Hippocampal formation (tissue), 2 donors: Measurements from ENCODE around the gene EXOC1L.

Experiments
- DNase-seq, 2 donors: peaks; one replicate each; lab custom pipeline; 2025; lab: John Stamatoyannopoulos, UW

Gene EXOC1L

GRCh38 chr4:55884093-55884850 lies 64.7 kb downstream of the EXOC1L start:
- no peak for DNase-seq

DNA sequence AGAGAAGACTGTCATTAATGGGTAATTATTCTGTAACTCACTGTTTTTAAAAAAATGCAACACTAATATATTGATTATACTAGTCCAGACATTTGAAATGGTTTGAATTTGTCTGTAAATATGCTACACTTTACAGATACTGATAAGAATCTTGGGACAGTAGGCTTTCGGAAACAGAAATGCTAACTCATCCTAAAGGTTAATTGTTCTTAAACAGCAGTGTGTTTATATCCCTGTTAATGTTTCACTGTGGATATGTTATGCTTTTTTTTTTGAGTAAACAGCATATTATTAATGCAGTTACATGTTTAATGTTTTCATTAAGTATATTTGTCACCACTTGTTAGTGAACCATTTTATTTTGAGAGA lies 65.2 kb downstream of the EXOC1L start:
- DNase-seq: no peak
